Measurements from ENCODE around the gene PPP6R3. TPM values are rescaled to one million over a fixed set of nuclear protein-coding genes. Genes with fewer than 3 reads are reported as not detected.

The PPP6R3 gene
- total RNA-seq, 4 donors from 2014 or later: 90.7 to 253 (median 164) TPM

DNA sequence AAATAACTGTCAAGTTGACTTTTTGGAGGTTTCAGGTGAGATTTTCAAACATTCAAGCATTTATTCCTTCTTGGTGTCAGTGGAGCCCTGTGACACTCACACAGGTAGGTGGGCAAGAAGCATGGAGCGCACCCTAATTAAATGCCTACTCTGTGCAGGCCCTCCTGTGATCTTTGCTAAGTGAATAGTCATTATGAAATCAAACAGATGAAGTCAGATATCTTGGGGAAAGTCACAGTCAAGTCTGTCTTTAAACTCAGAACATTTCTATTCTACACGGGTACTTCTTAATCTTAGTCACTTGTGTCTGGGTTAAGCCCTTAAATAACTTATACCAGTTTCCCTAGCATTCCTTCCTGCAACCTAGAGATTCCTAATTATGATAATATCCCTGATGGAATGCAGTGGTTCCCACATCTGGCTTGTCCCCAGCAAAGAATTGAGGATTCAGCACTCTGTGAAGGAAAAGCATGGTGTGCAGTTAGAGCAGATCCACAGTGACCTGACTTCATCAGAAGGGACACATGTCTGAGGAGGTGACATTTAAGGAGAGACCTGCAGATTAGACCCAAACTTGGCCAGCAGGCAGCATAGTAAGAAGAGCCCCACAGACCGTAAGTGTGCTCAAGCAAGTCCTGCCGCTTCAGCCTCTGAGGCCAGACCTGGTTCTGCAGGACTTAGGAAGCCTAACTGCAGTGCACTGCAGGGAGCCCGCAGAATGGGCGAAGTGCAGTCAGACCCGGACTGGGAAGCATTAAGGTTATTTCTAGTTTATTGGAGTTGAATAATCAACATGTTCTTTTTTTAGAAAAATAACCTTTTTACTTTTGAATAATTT, 138.5 kb downstream of the PPP6R3 start:
- H3K9me3 ChIP-seq: no peaks in the 10 kb centered on the region
- H3K36me3 ChIP-seq: no peaks in the 10 kb centered on the region
- H3K4me3 ChIP-seq: no peak overlapping the region
- H3K27ac ChIP-seq: no peak overlapping the region
- no peaks in the 10 kb centered on the region for H3K4me1 ChIP-seq
- intact Hi-C loops (cut with DNase I; ENCODE audit: low total_unique reads): no loop called here
- TF ChIP-seq, protein P1, sequence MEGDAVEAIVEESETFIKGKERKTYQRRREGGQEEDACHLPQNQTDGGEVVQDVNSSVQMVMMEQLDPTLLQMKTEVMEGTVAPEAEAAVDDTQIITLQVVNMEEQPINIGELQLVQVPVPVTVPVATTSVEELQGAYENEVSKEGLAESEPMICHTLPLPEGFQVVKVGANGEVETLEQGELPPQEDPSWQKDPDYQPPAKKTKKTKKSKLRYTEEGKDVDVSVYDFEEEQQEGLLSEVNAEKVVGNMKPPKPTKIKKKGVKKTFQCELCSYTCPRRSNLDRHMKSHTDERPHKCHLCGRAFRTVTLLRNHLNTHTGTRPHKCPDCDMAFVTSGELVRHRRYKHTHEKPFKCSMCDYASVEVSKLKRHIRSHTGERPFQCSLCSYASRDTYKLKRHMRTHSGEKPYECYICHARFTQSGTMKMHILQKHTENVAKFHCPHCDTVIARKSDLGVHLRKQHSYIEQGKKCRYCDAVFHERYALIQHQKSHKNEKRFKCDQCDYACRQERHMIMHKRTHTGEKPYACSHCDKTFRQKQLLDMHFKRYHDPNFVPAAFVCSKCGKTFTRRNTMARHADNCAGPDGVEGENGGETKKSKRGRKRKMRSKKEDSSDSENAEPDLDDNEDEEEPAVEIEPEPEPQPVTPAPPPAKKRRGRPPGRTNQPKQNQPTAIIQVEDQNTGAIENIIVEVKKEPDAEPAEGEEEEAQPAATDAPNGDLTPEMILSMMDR (IDR thresholded peaks at IDR 0.05): no peak
- no peak for TF ChIP-seq POLR2A (IDR thresholded peaks at IDR 0.05)
- DNase-seq: no peak
- no peaks in the 10 kb centered on the region for H3K27me3 ChIP-seq

DNA sequence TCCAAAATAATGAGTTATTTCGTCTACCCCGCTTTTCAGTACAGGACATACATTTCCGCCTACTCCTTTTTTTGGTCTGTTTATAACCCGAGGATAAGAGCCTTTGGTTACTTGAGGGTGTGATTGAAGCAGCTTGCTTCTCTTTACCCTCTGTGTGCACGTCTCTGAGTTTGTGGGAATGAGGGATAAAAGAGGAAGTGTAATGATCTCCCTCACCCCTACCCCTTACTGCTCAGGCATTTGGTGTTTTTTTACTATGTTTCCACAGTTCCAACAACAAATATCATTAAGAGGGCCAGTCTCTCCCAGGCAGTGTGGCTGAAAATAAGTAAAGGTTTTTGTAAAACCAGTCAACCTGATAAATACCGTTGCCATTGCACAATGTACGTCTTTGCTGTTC, 140.6 kb downstream of the PPP6R3 start:
- Histone ChIP-seq H3K9me3 (no peaks in the 10 kb centered on the region), H3K36me3 (no peaks in the 10 kb centered on the region), H3K4me3 (no peak overlapping the region), H3K27ac (no peak overlapping the region), H3K27me3 (no peaks in the 10 kb centered on the region), H3K4me1 (no peaks in the 10 kb centered on the region)
- DNase-seq: no peak
- no peak for TF ChIP-seq POLR2A (IDR thresholded peaks at IDR 0.05)
- TF ChIP-seq, protein P1 (IDR thresholded peaks at IDR 0.05): no peak
- intact Hi-C loops (cut with DNase I; ENCODE audit: low total_unique reads): no loop called here

DNA sequence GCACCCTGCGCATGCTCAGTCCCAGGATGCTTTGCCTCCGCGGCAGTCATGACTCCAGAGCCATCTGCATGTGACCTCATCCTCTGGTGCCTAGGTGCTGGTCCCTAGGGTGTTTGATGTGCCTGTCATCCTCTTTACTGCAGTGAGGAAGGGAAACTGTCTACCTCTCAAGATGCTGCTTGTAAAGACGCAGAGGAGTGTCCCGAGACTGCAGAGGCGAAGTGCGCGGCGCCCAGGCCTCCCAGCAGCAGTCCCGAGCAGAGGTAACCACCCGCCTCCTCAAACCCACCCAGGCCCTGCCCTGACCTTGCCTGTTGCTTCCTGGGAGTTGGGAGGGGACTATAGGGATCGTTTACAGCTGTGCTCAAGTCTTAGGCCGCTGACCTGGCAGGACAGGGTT, 149.2 kb downstream of the PPP6R3 start:
- intact Hi-C loops (cut with DNase I; ENCODE audit: low total_unique reads): no loop called here
- Histone ChIP-seq H3K9me3 (no peaks in the 10 kb centered on the region), H3K4me3 (no peak overlapping the region), H3K27me3 (no peaks in the 10 kb centered on the region), H3K4me1 (no peaks in the 10 kb centered on the region), H3K36me3 (no peaks in the 10 kb centered on the region), H3K27ac (no peak overlapping the region)
- TF ChIP-seq, protein P1 (IDR thresholded peaks at IDR 0.05): no peak
- no peak for TF ChIP-seq POLR2A (IDR thresholded peaks at IDR 0.05)
- DNase-seq: no peak

DNA sequence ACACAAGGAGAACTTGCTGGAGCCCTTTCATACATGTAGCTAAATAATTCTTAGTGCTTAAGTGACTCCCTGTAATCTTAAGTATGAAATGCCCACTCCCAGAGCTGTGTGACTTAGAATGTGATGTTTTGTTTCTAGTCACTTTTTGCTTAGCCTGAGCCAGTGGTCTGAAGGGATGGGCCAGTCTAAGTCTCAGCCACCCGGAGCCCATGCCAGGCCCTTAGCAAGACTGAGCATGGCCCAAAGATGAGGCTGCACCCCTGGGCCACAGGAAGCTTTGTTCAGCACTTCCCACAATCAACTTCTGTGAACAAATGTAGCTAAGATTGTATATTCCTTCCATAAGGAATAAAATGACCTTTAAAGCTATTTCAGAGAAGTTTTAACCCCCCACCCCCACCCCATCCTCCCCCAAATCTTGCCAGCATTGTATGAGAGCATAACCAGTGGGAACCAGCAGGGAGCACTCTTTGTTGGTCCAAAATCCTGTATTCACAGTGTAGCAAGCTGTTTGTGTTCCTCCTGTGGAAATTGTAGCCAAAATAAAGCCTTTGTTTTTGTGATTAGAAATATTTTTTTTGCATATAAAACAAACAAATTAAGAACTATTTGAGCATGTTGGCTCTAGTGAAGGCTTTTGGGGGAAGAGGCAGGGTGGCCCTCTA, 150.0 kb downstream of the PPP6R3 start:
- no peak for DNase-seq
- no peak overlapping the region for H3K27ac ChIP-seq
- no peaks in the 10 kb centered on the region for H3K4me1 ChIP-seq
- TF ChIP-seq, protein P1 (IDR thresholded peaks at IDR 0.05): no peak
- no peak for TF ChIP-seq POLR2A (IDR thresholded peaks at IDR 0.05)
- intact Hi-C loops (cut with DNase I; ENCODE audit: low total_unique reads): no loop called here
- no peak overlapping the region for H3K4me3 ChIP-seq
- no peaks in the 10 kb centered on the region for H3K9me3 ChIP-seq
- H3K36me3 ChIP-seq: no peaks in the 10 kb centered on the region
- H3K27me3 ChIP-seq: no peaks in the 10 kb centered on the region

DNA sequence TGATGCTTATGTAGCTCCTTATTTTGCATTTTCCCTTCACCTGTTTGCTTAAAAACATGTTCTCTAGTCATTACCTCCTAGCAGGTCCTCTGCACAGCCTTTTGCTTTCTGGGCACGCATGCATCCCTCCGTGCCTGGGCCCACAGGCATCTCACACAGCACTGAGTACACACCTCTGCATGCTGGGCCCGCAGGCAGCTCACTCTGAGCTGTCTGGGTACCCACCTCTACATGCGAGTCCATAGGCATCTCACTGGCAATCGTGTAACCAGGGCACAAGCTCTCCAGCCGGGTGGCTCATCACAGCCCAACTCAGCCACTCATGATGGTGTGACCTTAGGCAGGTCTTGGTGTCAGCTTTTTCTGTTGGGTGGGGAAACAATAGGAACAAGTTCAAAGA, 155.1 kb downstream of the PPP6R3 start:
- no peaks in the 10 kb centered on the region for H3K36me3 ChIP-seq
- no peak for DNase-seq
- no peaks in the 10 kb centered on the region for H3K4me1 ChIP-seq
- TF ChIP-seq POLR2A (IDR thresholded peaks at IDR 0.05): no peak
- TF ChIP-seq, protein P1 (IDR thresholded peaks at IDR 0.05): no peak
- H3K27ac ChIP-seq: no peak overlapping the region
- H3K9me3 ChIP-seq: peaks cover 0 to 5% of the 10 kb centered on the region in 2 donors
- intact Hi-C loops (cut with DNase I; ENCODE audit: low total_unique reads): no loop called here
- no peaks in the 10 kb centered on the region for H3K27me3 ChIP-seq
- no peak overlapping the region for H3K4me3 ChIP-seq

Data from uterus (tissue), 4 donors.